Stimulated activated CD4-positive, alpha-beta T cell treated with anti-CD3 and anti-CD28 coated beads, Interleukin-15, amount 100 ng/mL, for 48 hours (primary cell): ENCODE results near the gene PRX.
"Not testable (repeated sequence)": the region's sequence is repeated elsewhere in the genome, so short reads cannot be mapped to it uniquely, and the experiment has no call there.

Source experiments
- DNase-seq, 2 donors: peaks; one replicate each; pipeline ENCODE4 v3.0.0-alpha.2; 2020; ENCODE audit warnings: low read depth in 2 of 2

The PRX gene

DNA sequence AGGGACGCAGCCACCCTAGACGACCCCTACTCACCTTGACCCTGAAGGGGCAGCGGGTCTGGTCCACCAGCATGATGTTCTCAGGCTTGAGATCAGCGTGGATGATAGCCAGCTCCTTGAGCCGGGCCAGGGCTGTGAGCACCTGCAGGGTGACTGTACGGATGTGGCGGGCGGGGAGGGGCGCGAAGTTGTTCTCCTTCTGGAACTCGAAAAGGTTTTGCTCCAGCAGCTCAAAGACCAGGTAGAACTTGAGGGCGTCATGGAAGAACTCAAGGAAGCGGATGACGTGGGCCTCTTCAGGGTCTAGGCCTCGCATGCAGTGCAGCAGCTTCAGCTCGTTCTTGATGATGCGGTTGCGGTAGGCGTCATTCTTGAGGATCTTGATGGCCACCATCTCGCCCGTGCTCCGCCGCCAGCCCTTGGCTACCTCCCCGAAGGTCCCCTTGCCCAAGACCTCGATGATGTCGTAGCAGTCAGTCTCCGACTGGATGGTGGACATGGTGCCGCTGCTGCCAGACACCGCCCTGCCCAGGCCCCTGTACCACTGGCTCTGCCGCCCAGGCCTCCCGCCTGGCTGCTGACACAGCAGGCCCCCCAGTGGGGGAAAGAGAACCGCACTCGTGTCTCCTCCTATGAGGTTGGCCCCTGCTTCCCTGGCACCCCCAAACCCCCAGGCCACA lies 23.6 kb downstream of the PRX start:
- no peak for DNase-seq

- no peak for DNase-seq
Observed at GRCh38 chr19:40388481-40388880, 24.7 kb downstream of the PRX start.

DNA sequence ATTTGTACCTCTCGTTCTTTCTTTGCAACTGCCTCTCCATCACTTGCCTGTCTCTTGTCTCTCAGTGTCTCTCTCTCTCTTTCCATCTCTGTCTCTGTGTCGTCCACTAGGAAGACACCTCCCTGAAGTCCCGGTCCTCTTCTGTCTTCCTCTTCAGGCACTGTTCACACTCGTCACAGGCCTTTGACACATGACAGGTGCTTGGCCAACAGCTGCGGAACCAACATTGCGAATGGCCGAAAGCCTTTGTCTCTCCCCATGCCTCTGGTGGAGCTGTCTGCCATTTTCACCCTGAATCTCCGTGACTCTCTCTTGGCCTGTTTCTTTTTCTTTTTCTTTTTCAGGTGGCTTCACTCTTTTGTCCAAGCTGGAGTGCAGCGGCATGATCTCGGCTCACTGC lies 26.0 kb downstream of the PRX start:
- no peak for DNase-seq

GRCh38 chr19:40383668-40384248 lies 29.4 kb downstream of the PRX start:
- DNase-seq = no peak

GRCh38 chr19:40381321-40381720 lies 31.9 kb downstream of the PRX start:
- DNase-seq = no peak

GRCh38 chr19:40380199-40381037 lies 32.8 kb downstream of the PRX start:
- DNase-seq = no peak

- no peak for DNase-seq
Observed at GRCh38 chr19:40379446-40380198, 33.6 kb downstream of the PRX start.

DNA sequence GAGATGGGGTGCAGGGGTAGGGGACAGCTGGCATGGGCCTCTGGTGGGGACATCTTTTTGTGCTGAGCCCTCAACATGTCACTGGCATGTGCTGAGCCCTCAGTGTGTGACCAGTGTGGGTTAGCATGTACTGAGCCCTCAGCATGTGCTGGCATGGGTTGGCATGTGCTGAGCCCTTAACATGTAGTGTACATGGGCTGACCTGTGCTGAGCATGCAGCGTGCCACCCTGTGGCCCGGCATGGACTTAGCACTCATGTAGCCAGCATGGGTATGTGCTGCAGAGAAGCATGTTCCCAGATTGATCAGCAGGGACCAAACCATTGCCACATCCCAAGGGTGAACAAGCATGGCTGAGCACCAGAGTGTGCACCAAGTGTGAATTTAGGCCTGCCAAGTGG lies 34.7 kb downstream of the PRX start:
- no peak for DNase-seq

DNA sequence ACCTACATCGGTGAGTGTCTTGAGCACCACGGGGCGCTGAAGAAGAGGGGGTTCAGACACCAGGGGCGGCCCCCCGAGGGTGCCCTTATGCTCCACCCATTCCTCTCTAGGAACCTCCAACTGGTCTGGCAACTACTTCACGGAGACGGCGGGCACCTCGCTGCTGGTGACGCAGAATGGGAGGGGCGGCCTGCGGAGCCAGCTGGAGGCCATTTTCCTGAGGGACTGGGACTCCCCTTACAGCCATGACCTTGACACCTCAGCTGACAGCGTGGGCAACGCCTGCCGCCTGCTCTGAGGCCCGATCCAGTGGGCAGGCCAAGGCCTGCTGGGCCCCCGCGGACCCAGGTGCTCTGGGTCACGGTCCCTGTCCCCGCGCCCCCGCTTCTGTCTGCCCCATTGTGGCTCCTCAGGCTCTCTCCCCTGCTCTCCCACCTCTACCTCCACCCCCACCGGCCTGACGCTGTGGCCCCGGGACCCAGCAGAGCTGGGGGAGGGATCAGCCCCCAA lies 35.2 kb downstream of the PRX start:
- no peak for DNase-seq

DNA sequence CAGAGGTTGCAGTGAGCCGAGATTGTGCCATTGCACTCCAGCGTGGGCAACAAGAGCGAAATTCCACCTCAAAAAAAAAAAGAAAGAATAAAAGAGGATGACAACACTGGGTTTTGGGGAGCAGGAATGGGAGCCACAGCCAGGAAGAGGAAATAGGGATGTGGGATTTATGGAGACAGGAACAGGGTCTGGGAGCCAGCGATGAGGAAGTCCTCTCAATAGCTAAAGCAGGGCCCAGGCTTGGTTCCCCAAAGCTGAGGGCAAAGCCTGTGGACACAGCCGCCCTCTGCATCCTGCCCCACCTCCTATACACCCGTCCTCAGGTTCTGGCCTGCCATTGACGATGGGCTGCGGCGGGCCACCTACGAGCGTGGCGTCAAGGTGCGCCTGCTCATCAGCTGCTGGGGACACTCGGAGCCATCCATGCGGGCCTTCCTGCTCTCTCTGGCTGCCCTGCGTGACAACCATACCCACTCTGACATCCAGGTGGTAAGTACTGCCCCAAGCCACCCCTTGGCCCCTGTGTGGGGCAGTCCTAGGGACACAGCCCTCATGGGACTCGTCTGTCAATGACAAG lies 36.8 kb downstream of the PRX start:
- DNase-seq = no peak

- no peak for DNase-seq
Observed at GRCh38 chr19:40374084-40374483, 39.1 kb downstream of the PRX start.

- DNase-seq = no peak
Observed at GRCh38 chr19:40371802-40372122, 41.4 kb downstream of the PRX start.

GRCh38 chr19:40370997-40371801 lies 42.0 kb downstream of the PRX start:
- no peak for DNase-seq

- DNase-seq = not testable (repeated sequence)
Observed at GRCh38 chr19:40370253-40370652, 42.9 kb downstream of the PRX start.

GRCh38 chr19:40369797-40370196 lies 43.4 kb downstream of the PRX start:
- DNase-seq = no peak

- DNase-seq = no peak
Observed at GRCh38 chr19:40367577-40368434, 45.4 kb downstream of the PRX start.

- no peak for DNase-seq
Observed at GRCh38 chr19:40366697-40367561, 46.2 kb downstream of the PRX start.

- peak; percentile 21 to 59 for DNase-seq
Observed at GRCh38 chr19:40365613-40366401, 47.4 kb downstream of the PRX start.
